ENCODE data around the gene ALG12. TPM values are rescaled to one million over a fixed set of nuclear protein-coding genes. Genes with fewer than 3 reads are reported as not detected.
A peak's percentile ranks its signal among the peaks of the same experiment; 100 is the strongest.

The ALG12 gene
- total RNA-seq, 1 experiment from 2014 or later, result 16.6 TPM

- no peaks in the 10 kb centered on the region for H3K9me2 ChIP-seq (ENCODE audit: insufficient read depth)
- H3K79me2 ChIP-seq (ENCODE audit: insufficient read depth, low read length), result peaks cover 97% of the 10 kb centered on the region
- TF ChIP-seq, protein P1, sequence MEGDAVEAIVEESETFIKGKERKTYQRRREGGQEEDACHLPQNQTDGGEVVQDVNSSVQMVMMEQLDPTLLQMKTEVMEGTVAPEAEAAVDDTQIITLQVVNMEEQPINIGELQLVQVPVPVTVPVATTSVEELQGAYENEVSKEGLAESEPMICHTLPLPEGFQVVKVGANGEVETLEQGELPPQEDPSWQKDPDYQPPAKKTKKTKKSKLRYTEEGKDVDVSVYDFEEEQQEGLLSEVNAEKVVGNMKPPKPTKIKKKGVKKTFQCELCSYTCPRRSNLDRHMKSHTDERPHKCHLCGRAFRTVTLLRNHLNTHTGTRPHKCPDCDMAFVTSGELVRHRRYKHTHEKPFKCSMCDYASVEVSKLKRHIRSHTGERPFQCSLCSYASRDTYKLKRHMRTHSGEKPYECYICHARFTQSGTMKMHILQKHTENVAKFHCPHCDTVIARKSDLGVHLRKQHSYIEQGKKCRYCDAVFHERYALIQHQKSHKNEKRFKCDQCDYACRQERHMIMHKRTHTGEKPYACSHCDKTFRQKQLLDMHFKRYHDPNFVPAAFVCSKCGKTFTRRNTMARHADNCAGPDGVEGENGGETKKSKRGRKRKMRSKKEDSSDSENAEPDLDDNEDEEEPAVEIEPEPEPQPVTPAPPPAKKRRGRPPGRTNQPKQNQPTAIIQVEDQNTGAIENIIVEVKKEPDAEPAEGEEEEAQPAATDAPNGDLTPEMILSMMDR (IDR thresholded peaks at IDR 0.05 in 2 of 3, conservative IDR thresholded peaks at IDR 0.05 in 1 of 3; ENCODE audit: borderline replicate concordance in 1 of 3, insufficient read depth in 1 of 3, low read depth in 2 of 3, low read length in 2 of 3), result no peak
- TF ChIP-seq YY1 (IDR thresholded peaks at IDR 0.05; ENCODE audit: extremely low read depth, insufficient replicate concordance, low read depth, low read length), result no peak
- no peaks in the 10 kb centered on the region for H3K27me3 ChIP-seq (ENCODE audit: insufficient read depth, low read length)
- DNase-seq (ENCODE audit: low read depth, low spot score) (no peak), ATAC-seq (no peak)
- BruUV-seq (replicated peaks), result no TSS peak
- no peak overlapping the region for H2AFZ ChIP-seq (ENCODE audit: low read depth, low read length, poor library complexity, severe bottlenecking)
- no peaks in the 10 kb centered on the region; the same call in 1 of the 2 replicates for H4K20me1 ChIP-seq (ENCODE audit: insufficient read depth)
- no peak overlapping the region for H3K4me3 ChIP-seq (replicated peaks in 1 of 2; ENCODE audit: low read depth in 1 of 2, low read length in 2 of 2)
- H3K27ac ChIP-seq (ENCODE audit: low read depth, low read length), result no peak overlapping the region
- POLR2A ChIA-PET, result no interaction called here
- H3K9me3 ChIP-seq (ENCODE audit: control insufficient read depth in 1 of 2, insufficient read depth in 1 of 2, low read depth in 1 of 2, low read length in 2 of 2), result peaks cover 11 to 15% of the 10 kb centered on the region in 2 experiments; a peak in 2 of 4 replicates
- CTCF ChIA-PET, result no interaction called here
- H3K4me2 ChIP-seq (ENCODE audit: low read length), result no peak overlapping the region
- no peak overlapping the region for H3K9ac ChIP-seq (ENCODE audit: low read length)
- RAD21 ChIA-PET (ENCODE audit: low non-redundant PET in 1 of 2, low total read pairs in 2 of 2, uncharacterized antibody in 2 of 2, unreplicated experiment in 2 of 2), result no interaction called here
- peaks cover 0 to 5% of the 10 kb centered on the region in 2 experiments; a peak in 1 of 4 replicates for H3K36me3 ChIP-seq (ENCODE audit: control insufficient read depth in 1 of 2, insufficient read depth in 2 of 2, low read length in 2 of 2)
- intact Hi-C loops (cut with micrococcal nuclease), result no loop called here
- H3K4me1 ChIP-seq (ENCODE audit: control insufficient read depth in 1 of 2, insufficient read depth in 2 of 2, low read length in 2 of 2), result no peaks in the 10 kb centered on the region
Measured at GRCh38 chr22:49872347-49872746, 45.9 kb downstream of the ALG12 start.

GRCh38 chr22:49871482-49871881 is 46.8 kb downstream of the ALG12 start:
- CTCF ChIA-PET, result no interaction called here
- ATAC-seq (no peak), DNase-seq (ENCODE audit: low read depth, low spot score) (peak; percentile 8)
- Histone ChIP-seq H4K20me1 (ENCODE audit: insufficient read depth) (peaks cover 4% of the 10 kb centered on the region; the same call in 1 of the 2 replicates), H3K79me2 (ENCODE audit: insufficient read depth, low read length) (peaks cover 99% of the 10 kb centered on the region), H3K4me1 (ENCODE audit: control insufficient read depth in 1 of 2, insufficient read depth in 2 of 2, low read length in 2 of 2) (no peaks in the 10 kb centered on the region), H3K4me3 (replicated peaks in 1 of 2; ENCODE audit: low read depth in 1 of 2, low read length in 2 of 2) (no peak overlapping the region), H3K27me3 (ENCODE audit: insufficient read depth, low read length) (no peaks in the 10 kb centered on the region), H3K27ac (ENCODE audit: low read depth, low read length) (no peak overlapping the region), H3K36me3 (ENCODE audit: control insufficient read depth in 1 of 2, insufficient read depth in 2 of 2, low read length in 2 of 2) (peaks cover 0 to 5% of the 10 kb centered on the region in 2 experiments; a peak in 1 of 4 replicates), H2AFZ (ENCODE audit: low read depth, low read length, poor library complexity, severe bottlenecking) (no peak overlapping the region), H3K9me3 (ENCODE audit: control insufficient read depth in 1 of 2, insufficient read depth in 1 of 2, low read depth in 1 of 2, low read length in 2 of 2) (peaks cover 18 to 19% of the 10 kb centered on the region in 2 experiments; a peak in 2 of 4 replicates), H3K9me2 (ENCODE audit: insufficient read depth) (no peaks in the 10 kb centered on the region), H3K9ac (ENCODE audit: low read length) (no peak overlapping the region), H3K4me2 (ENCODE audit: low read length) (no peak overlapping the region)
- POLR2A ChIA-PET, result no interaction called here
- intact Hi-C loops (cut with micrococcal nuclease), result no loop called here
- no TSS peak for BruUV-seq (replicated peaks)
- RAD21 ChIA-PET (ENCODE audit: low non-redundant PET in 1 of 2, low total read pairs in 2 of 2, uncharacterized antibody in 2 of 2, unreplicated experiment in 2 of 2), result no interaction called here
- no peak for TF ChIP-seq SRF (IDR thresholded peaks at IDR 0.05; ENCODE audit: low read depth)
- TF ChIP-seq, protein P2, sequence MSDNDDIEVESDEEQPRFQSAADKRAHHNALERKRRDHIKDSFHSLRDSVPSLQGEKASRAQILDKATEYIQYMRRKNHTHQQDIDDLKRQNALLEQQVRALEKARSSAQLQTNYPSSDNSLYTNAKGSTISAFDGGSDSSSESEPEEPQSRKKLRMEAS (IDR thresholded peaks at IDR 0.05), result no peak
- TF ChIP-seq SP1 (IDR thresholded peaks at IDR 0.05; ENCODE audit: low read depth), result peak; percentile 35; the same call in 1 of the 2 replicates
- TF ChIP-seq POLR2A (IDR thresholded peaks at IDR 0.05; ENCODE audit: borderline replicate concordance, extremely low read depth, insufficient read depth, insufficient read length), result no peak
- no peak for TF ChIP-seq TCF7L2 (IDR thresholded peaks at IDR 0.05; ENCODE audit: borderline replicate concordance, extremely low read depth, insufficient read depth, insufficient read length)
- no peak for TF ChIP-seq EZH2 (IDR thresholded peaks at IDR 0.05)
- no peak for TF ChIP-seq POLR2AphosphoS5 (IDR thresholded peaks at IDR 0.05; ENCODE audit: low read depth, low read length)
